Dermis microvascular lymphatic vessel endothelial cell (primary cell): Measurements from ENCODE around the gene TGIF1. TPM values are rescaled to one million over a fixed set of nuclear protein-coding genes. Genes with fewer than 3 reads are reported as not detected.

Source experiments
- DNase-seq, 2 donors: peaks; one replicate each; pipeline versions ENCODE4 v3.0.0 to v3.0.0-alpha.2; 2010; ENCODE audit warnings: low read depth in 2 of 2
- total RNA-seq: library from RNA; depleted of rRNA; stranded (reverse); fragments of >200 nt; gene quantifications from 2 replicates; pipeline ENCODE4 v1.2.1, GENCODE V29; 2014

Gene TGIF1
- total RNA-seq, 1 donor from 2014 or later: 105 TPM

- no peak for DNase-seq
These were observed 31.0 kb downstream of the TGIF1 start for GRCh38 chr18:3480827-3481573.

DNA sequence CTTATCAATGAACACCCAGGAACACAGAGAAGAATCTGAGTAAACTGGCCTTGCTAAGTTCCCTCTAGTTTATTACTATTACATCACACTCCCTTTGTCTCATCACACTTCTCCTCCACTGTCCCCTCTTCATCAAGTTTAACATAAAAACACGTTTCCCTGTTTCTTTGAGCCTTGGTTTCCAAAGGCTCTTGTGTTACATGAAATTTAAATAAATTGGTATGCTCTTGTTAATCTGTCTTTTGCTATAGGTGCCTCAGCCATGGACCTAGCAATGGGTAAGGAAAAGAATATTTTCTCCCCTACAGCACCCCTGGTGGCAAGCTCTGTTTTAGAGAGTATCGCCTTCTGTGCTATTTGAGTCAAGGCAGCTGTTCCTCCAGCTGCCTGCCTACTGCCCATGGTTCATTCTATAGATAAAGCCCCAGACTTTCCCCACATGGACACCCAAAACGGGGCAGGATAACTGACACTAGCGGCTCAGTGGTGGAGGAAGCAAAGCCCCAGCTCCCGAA lies 31.8 kb downstream of the TGIF1 start:
- peak in 1 of 2 donors; percentile 26 for DNase-seq

GRCh38 chr18:3482258-3482657 lies 32.3 kb downstream of the TGIF1 start:
- DNase-seq: no peak

DNA sequence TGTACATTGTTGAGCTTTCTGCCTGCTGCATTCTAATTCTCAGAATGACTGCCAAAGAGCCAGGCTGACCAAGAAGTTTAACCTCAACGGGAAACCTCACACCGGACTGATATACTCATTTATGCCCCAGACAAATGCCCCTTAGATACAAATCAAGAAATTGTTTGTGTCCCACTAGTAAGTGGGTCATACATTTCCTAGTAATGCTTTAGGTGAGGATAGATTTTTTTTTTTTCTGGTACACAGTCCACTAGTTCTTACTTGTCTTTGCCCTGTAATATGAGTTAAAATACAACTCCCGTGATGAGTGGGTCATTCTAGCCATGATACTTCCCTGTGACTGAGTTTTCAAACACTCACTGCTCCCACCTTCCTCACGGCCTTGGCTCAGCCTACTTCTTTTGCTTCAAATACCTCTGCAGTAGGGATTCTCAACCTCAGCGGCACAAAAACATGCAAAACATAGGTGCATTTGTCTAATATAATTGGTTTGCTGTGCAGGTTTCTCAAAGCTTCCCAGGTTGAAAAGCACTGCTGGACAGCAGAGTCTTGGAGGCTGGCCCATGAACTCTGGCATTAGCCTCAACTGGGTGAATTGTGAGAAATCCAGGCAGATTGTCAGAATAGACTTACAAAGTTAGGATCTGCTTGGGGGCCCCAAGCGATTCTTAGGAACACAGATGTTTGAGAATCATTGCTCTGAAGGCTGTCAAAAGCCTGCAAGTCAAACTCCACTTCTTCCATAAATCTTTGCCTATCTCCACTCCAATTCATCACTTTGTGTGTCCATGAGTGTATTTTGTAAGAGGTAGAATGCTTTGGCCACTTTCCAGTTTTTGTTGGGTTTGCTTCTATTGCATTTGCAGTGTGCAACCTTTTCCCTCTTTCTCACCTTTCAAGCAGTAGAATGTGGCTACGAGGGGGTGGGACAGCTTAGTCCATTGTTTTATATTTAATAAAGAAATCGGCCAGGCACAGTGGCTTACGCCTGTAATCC lies 35.5 kb downstream of the TGIF1 start:
- no peak for DNase-seq

DNA sequence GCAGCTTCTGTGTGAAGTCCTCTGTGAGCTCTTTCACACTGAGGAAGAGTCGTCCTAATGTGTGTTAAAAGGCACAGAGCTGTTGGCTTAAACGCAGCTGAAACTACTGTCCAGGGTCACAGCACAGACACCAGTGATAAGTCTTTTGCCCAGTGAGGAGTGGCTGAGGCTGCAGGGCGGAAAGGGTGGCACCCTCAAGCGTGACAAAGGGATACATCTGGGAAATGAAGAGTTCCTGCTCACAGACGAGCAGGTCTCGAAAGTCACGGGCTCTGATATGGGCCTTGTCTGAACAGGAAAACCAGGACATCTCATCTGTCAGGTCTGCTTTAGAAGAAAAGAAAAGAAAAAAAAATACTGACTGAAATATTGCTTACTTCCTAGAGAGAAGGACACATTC lies 36.5 kb downstream of the TGIF1 start:
- peak in 1 of 2 donors; percentile 9 for DNase-seq

GRCh38 chr18:3489462-3489861 lies 39.5 kb downstream of the TGIF1 start:
- DNase-seq: no peak

GRCh38 chr18:3491981-3492555 lies 42.1 kb downstream of the TGIF1 start:
- no peak for DNase-seq

GRCh38 chr18:3492721-3493120 lies 42.7 kb downstream of the TGIF1 start:
- DNase-seq: no peak

GRCh38 chr18:3493501-3494244 lies 43.7 kb downstream of the TGIF1 start:
- no peak for DNase-seq

GRCh38 chr18:3494245-3494526 lies 44.2 kb downstream of the TGIF1 start:
- DNase-seq: no peak

GRCh38 chr18:3494569-3494968 lies 44.6 kb downstream of the TGIF1 start:
- no peak for DNase-seq

GRCh38 chr18:3495691-3496430 lies 45.9 kb downstream of the TGIF1 start:
- no peak for DNase-seq

GRCh38 chr18:3498698-3499471 lies 48.9 kb downstream of the TGIF1 start:
- DNase-seq: peak in 1 of 2 donors; percentile 57

DNA sequence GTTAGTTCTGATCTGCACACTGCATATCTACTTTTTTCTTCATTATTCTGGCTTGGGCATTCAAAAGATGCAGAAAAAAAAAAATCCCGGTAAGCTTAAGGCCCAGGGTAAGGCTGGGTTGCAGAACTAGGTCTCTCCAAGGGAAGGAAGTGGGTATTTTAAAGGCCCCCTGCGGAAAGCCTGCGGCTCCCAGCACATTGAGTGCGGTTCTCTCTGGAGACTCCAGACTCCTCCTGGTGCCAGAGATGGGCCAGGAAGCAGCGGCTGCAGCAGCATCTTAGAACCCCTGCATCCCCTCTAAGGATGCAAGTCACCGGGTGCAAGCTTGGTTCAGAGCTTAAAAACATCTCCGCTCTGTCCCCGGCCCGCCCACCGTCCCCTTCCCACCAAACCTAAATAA lies 49.5 kb downstream of the TGIF1 start:
- peak in 1 of 2 donors; percentile 5 for DNase-seq

DNA sequence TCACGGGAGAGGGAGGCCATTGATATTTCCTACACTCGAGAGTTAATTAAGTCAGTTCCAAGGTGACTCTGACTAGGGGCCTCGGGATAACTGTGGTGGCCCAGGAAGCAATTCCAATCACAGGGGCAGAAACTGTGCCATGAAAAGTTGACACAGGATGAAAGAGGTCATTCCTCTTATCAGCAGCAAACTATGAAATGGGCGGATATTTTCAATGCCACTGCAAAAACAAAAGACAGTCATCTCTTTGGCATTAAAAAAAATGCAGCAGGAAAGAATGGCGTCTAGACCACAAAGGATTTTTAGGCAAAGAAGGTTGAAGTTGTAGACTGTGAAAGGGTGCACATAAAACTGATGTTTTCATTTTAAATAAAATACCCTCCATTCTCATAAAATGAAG lies 50.0 kb downstream of the TGIF1 start:
- peak in 1 of 2 donors; percentile 12 for DNase-seq

DNA sequence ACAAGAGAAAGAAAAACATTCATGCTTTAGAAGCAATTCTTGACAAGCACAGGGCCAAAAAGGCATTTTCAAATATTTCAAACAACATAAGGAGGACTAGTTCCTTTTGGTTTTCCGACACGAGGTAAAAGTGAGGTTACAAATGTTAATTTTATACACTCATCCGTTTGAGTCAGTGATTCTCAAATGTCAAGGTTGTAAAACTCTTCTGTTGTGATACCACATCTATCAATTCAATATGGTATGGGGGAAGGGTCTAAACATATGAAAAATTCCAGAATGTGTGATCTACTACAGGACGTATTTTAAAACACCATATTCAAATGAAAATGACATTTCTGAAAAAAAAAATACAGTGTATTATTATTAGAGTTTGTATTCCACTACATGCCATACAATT lies 52.7 kb downstream of the TGIF1 start:
- no peak for DNase-seq

DNA sequence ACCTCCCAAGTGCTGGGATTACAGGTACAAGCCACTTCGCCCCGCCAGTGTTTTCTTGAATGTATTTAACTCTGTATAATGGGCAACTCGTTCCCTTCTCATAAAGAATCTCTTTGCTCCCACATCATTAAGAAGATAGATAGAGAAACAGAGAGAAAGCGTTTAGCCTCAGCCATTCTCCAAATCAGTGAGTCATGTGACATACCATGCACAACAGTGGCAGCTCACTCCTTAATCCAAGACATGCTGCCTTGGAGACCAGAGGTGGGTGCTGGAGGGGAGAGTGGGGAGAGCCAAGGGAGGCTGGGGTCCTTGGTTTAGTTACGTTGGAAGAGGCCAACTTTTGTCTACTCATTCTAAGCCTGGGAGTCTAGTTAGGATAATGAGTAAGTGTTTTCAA lies 54.7 kb downstream of the TGIF1 start:
- DNase-seq: no peak

DNA sequence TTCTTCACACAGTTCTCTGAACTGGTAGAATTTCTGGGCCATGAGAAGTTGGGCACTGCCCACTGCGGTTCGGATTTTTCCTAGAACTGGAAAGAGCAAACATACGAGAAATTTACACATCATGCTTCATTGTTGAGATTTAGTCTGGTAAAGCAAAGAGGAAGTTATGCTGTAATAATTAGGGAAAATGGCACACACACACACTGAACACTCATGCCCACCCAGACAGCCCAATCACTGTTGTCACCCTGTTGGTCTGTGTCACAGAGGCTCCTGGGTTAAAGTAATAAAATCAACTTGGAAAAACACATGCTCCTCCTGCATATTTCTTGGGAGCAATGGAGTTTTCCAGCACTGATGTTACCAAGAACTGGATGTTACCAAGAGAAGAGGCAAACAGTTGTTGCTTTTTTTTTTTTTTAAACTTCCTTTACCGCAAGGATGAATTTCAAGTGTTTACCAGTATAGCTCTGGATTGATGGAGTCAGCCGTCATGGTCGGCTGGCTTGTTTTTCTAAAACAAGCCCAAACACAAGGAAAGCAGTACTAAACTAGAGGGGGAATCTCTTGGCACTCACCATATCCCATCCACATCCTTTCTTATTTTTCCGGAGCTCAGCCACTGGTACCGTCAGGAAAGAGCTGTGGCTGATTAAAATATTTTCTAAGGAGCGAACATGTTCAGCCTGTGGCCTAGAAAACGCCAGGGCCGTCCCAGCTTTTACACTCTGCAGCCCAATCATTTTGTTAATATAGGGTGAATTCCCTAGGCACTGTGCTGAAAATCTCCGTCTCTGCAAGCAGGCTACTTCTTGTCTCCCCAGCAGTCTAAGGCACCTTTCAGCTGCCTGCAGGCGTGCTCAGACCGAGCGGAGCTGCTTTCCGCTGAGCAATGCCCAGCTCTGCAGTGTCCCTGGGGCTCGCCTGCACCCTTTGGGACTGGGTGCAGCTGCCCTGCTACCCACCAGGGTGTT lies 58.9 kb downstream of the TGIF1 start:
- DNase-seq: no peak
